Gastrocnemius medialis (tissue), 4 donors: Measurements from ENCODE around the gene ASCC1. TPM values are rescaled to one million over a fixed set of nuclear protein-coding genes. Genes with fewer than 3 reads are reported as not detected.

Experiments
- ATAC-seq, 2 donors: fragments of 150-250 bp; one replicate each; pipeline ENCODE4 v1.9.1; 2016
- DNase-seq, 2 donors: peaks; one replicate each; pipeline ENCODE4 v3.0.0-alpha.2; 2019
- H3K27ac ChIP-seq, 4 donors: fragments of 200-600 bp; sonication (generic); 1 replicate in 1 of 4; 2 replicates in 3 of 4; pipeline ENCODE4 v1.5.1; 2016 to 2018; ENCODE audit warnings: mild to moderate bottlenecking in 2 of 4, moderate library complexity in 1 of 4
- H3K27me3 ChIP-seq, 3 donors: fragments of 200-600 bp; sonication (generic) in 2 of 3; 1 replicate in 1 of 3; 2 replicates in 2 of 3; pipeline versions ENCODE4 v1.5.1 to v1.6.0; 2016 to 2019; ENCODE audit warnings: mild to moderate bottlenecking in 1 of 3, moderate library complexity in 1 of 3
- H3K36me3 ChIP-seq, 2 donors: fragments of 200-600 bp; sonication (generic) in 1 of 2; one replicate each; pipeline ENCODE4 v1.5.1; 2017 to 2018
- H3K4me1 ChIP-seq, 2 donors: fragments of 200-600 bp; sonication (generic) in 1 of 2; one replicate each; pipeline ENCODE4 v1.5.1; 2016 to 2017; ENCODE audit warnings: mild to moderate bottlenecking in 2 of 2
- H3K4me3 ChIP-seq, 4 donors: fragments of 200-600 bp; sonication (generic) in 3 of 4; 1 replicate in 1 of 4; 2 replicates in 3 of 4; pipeline ENCODE4 v1.5.1; 2016 to 2019; ENCODE audit warnings: mild to moderate bottlenecking in 2 of 4
- H3K9me3 ChIP-seq, 3 donors: fragments of 200-600 bp; sonication (generic) in 2 of 3; 1 replicate in 1 of 3; 2 replicates in 2 of 3; pipeline ENCODE4 v1.5.1; 2016 to 2019
- CTCF ChIP-seq, 5 experiments: fragments of 450-650 bp in 3 of 5; fragments of 200-600 bp in 2 of 5; sonication (generic) in 2 of 5; IDR thresholded peaks in 4 of 5; conservative IDR thresholded peaks in 1 of 5; 1 replicate in 4 of 5; 2 replicates in 1 of 5; pipeline ENCODE4 v1.5.1; 2016 to 2019; ENCODE audit warnings: antibody characterized with exemption in 5 of 5, mild to moderate bottlenecking in 3 of 5, moderate library complexity in 3 of 5
- POLR2A ChIP-seq, 2 donors: fragments of 450-650 bp; IDR thresholded peaks; one replicate each; pipeline ENCODE4 v1.6.1; 2017; ENCODE audit warnings: antibody characterized with exemption in 2 of 2, mild to moderate bottlenecking in 2 of 2, moderate library complexity in 2 of 2
- in situ Hi-C, 4 donors: fragments of 200-750 bp; cut with MboI; loops; one replicate each; pipeline versions ENCODE4 v1.15.0 to v1.8.0; 2017; ENCODE audit warnings: low sequenced_read_pairs in 4 of 4
- intact Hi-C: fragments of 100-400 bp; cut with DNase I; formaldehyde crosslinking; loops from one replicate; pipeline ENCODE4 v1.15.1; 2023; ENCODE audit warnings: low total_unique reads
- total RNA-seq, 4 donors: library from RNA; depleted of rRNA; stranded (reverse); fragments of >200 nt; gene quantifications; one replicate each; pipeline versions ENCODE4 v1.1.0 to v1.2.3, GENCODE V29; 2016

The ASCC1 gene
- total RNA-seq, 4 donors from 2014 or later: 26.1 to 31.1 (median 29.6) TPM

- DNase-seq (peak; percentile 93 to 96), ATAC-seq (peak; percentile 81 to 85)
- in situ Hi-C loops (loop anchor here in 2 of 4 donors (10.0 to 25.0 kb wide), 2 partner anchors 76 to 376 kb away; partner anchors contain the start of gene PSAP (in 1 of the 2)), intact Hi-C loops (loop anchor here (1.0 to 2.0 kb wide), 3 partner anchors 16 to 71 kb away; partner anchors contain the start of gene DDIT4)
- Histone ChIP-seq H3K27ac (peak overlapping the region; percentile 94 to 99 (median 98)), H3K9me3 (no peaks in the 10 kb centered on the region), H3K27me3 (no peaks in the 10 kb centered on the region), H3K36me3 (peaks cover 0 to 18% of the 10 kb centered on the region in 2 donors), H3K4me3 (no peak overlapping the region), H3K4me1 (peaks cover 54 to 56% of the 10 kb centered on the region in 2 donors)
- TF ChIP-seq POLR2A (IDR thresholded peaks at IDR 0.05) (peak; percentile 48 to 72), CTCF (IDR thresholded peaks at IDR 0.05 in 4 of 5, conservative IDR thresholded peaks at IDR 0.05 in 1 of 5) (no peak)
These were observed 22.5 kb upstream of the ASCC1 start for GRCh38 chr10:72238392-72239175.

- Histone ChIP-seq H3K4me3 (no peak overlapping the region), H3K4me1 (peaks cover 58% of the 10 kb centered on the region in 2 donors), H3K9me3 (no peaks in the 10 kb centered on the region), H3K27me3 (no peaks in the 10 kb centered on the region), H3K27ac (peak overlapping the region; percentile 94 to 99 (median 98)), H3K36me3 (peaks cover 0 to 32% of the 10 kb centered on the region in 2 donors)
- intact Hi-C loops (no loop called here), in situ Hi-C loops (loop anchor here in 2 of 4 donors (10.0 to 25.0 kb wide), 2 partner anchors 79 to 373 kb away; partner anchors contain the start of gene PSAP (in 1 of the 2))
- peak; percentile 43 to 67 for TF ChIP-seq POLR2A (IDR thresholded peaks at IDR 0.05)
- TF ChIP-seq CTCF (IDR thresholded peaks at IDR 0.05 in 4 of 5, conservative IDR thresholded peaks at IDR 0.05 in 1 of 5): no peak
- ATAC-seq (peak; percentile 65 to 67), DNase-seq (peak; percentile 33 to 53)
These were observed 19.6 kb upstream of the ASCC1 start for GRCh38 chr10:72235544-72236279.

GRCh38 chr10:72234560-72235095, 18.6 kb upstream of the ASCC1 start:
- intact Hi-C loops (no loop called here), in situ Hi-C loops (loop anchor here in 2 of 4 donors (10.0 to 25.0 kb wide), 2 partner anchors 80 to 372 kb away; partner anchors contain the start of gene PSAP (in 1 of the 2))
- H3K4me3 ChIP-seq: no peak overlapping the region
- TF ChIP-seq CTCF (IDR thresholded peaks at IDR 0.05 in 4 of 5, conservative IDR thresholded peaks at IDR 0.05 in 1 of 5) (no peak), POLR2A (IDR thresholded peaks at IDR 0.05) (no peak)
- peak overlapping the region; percentile 94 to 99 (median 98) for H3K27ac ChIP-seq
- H3K27me3 ChIP-seq: no peaks in the 10 kb centered on the region
- no peaks in the 10 kb centered on the region for H3K9me3 ChIP-seq
- H3K36me3 ChIP-seq: peaks cover 0 to 32% of the 10 kb centered on the region in 2 donors
- DNase-seq (peak in 1 of 2 donors; percentile 12), ATAC-seq (no peak)
- peaks cover 67 to 68% of the 10 kb centered on the region in 2 donors for H3K4me1 ChIP-seq

GRCh38 chr10:72233621-72234020, 17.5 kb upstream of the ASCC1 start:
- H3K27ac ChIP-seq: peak overlapping the region; percentile 94 to 99 (median 98)
- H3K4me1 ChIP-seq: peaks cover 66 to 70% of the 10 kb centered on the region in 2 donors
- intact Hi-C loops: no loop called here

More at GRCh38 chr10:72233621-72234020, 17.5 kb upstream of the ASCC1 start:
- in situ Hi-C loops: loop anchor here in 2 of 4 donors (10.0 to 25.0 kb wide), 2 partner anchors 81 to 371 kb away; partner anchors contain the start of gene PSAP (in 1 of the 2)
- Histone ChIP-seq H3K9me3 (no peaks in the 10 kb centered on the region), H3K4me3 (no peak overlapping the region), H3K27me3 (no peaks in the 10 kb centered on the region), H3K36me3 (peaks cover 0 to 32% of the 10 kb centered on the region in 2 donors)
- TF ChIP-seq POLR2A (IDR thresholded peaks at IDR 0.05) (no peak), CTCF (IDR thresholded peaks at IDR 0.05 in 4 of 5, conservative IDR thresholded peaks at IDR 0.05 in 1 of 5) (no peak)
- DNase-seq: no peak
- no peak for ATAC-seq
